HG03460 (cell line): ENCODE measurements around the gene FMNL2.
"Not testable (repeated sequence)": the region's sequence is repeated elsewhere in the genome, so short reads cannot be mapped to it uniquely, and the experiment has no call there.

Experiments used
- ATAC-seq: cut with Tn5 transposase; IDR thresholded peaks from one replicate; pipeline ENCODE4 v1.9.1; 2021; ENCODE audit not compliant: unreplicated experiment

The FMNL2 gene

GRCh38 chr2:152513681-152514080, 178.7 kb downstream of the FMNL2 start:
- no peak for ATAC-seq

GRCh38 chr2:152518034-152518433, 183.1 kb downstream of the FMNL2 start:
- no peak for ATAC-seq

GRCh38 chr2:152518641-152519580, 183.9 kb downstream of the FMNL2 start:
- no peak for ATAC-seq

GRCh38 chr2:152519581-152519952, 184.6 kb downstream of the FMNL2 start:
- no peak for ATAC-seq

GRCh38 chr2:152520759-152521158, 185.8 kb downstream of the FMNL2 start:
- ATAC-seq: no peak

- not testable (repeated sequence) for ATAC-seq
Measured at GRCh38 chr2:152522446-152522845, 187.5 kb downstream of the FMNL2 start.

GRCh38 chr2:152523091-152523490, 188.1 kb downstream of the FMNL2 start:
- no peak for ATAC-seq

GRCh38 chr2:152525277-152525838, 190.4 kb downstream of the FMNL2 start:
- ATAC-seq: no peak

- ATAC-seq: no peak
Measured at GRCh38 chr2:152529420-152530115, 194.6 kb downstream of the FMNL2 start.

GRCh38 chr2:152532241-152532640, 197.3 kb downstream of the FMNL2 start:
- ATAC-seq: no peak

GRCh38 chr2:152534460-152535135, 199.6 kb downstream of the FMNL2 start:
- no peak for ATAC-seq

- no peak for ATAC-seq
Measured at GRCh38 chr2:152537081-152537651, 202.2 kb downstream of the FMNL2 start.

- ATAC-seq: no peak
Measured at GRCh38 chr2:152539424-152539823, 204.4 kb downstream of the FMNL2 start.

- ATAC-seq: no peak
Measured at GRCh38 chr2:152541712-152542111, 206.7 kb downstream of the FMNL2 start.

- no peak for ATAC-seq
Measured at GRCh38 chr2:152542337-152542994, 207.5 kb downstream of the FMNL2 start.

GRCh38 chr2:152542995-152543481, 208.1 kb downstream of the FMNL2 start:
- no peak for ATAC-seq

GRCh38 chr2:152543717-152544116, 208.7 kb downstream of the FMNL2 start:
- ATAC-seq: no peak

- ATAC-seq: no peak
Measured at GRCh38 chr2:152544638-152545037, 209.7 kb downstream of the FMNL2 start.

GRCh38 chr2:152546230-152546837, 211.4 kb downstream of the FMNL2 start:
- no peak for ATAC-seq
